Measurements from ENCODE around the gene SETDB1. TPM values are rescaled to one million over a fixed set of nuclear protein-coding genes. Genes with fewer than 3 reads are reported as not detected.

SETDB1 gene
- total and polyA plus RNA-seq, 2 of the 13 experiments (the other 11 are each of a cell fraction or from before 2014, with no cell fraction given): 33.1 to 34.6 TPM

GRCh38 chr1:150970808-150971582 is 44.8 kb downstream of the SETDB1 start (continued):
- TF ChIP-seq MYC (CRISPR knock-in tag; IDR thresholded peaks at IDR 0.05; ENCODE audit: borderline replicate concordance) (peak; percentile 58; the same call in 1 of the 2 replicates), PHF20 (CRISPR knock-in tag; IDR thresholded peaks at IDR 0.05) (0 out of 2 replicates have a peak, but pooled peaks have one; percentile 44), ZMYM2 (CRISPR knock-in tag; IDR thresholded peaks at IDR 0.05) (peak; percentile 90), HNF1B (CRISPR knock-in tag; IDR thresholded peaks at IDR 0.05) (peak; percentile 88; the same call in 1 of the 2 replicates), CBX2 (IDR thresholded peaks at IDR 0.05; ENCODE audit: low read depth, low read length) (no peak), CBX2 (CRISPR knock-in tag; IDR thresholded peaks at IDR 0.05; ENCODE audit: low read depth) (no peak; the same call in 1 of the 2 replicates), ZNF841 (CRISPR knock-in tag; IDR thresholded peaks at IDR 0.05; ENCODE audit: borderline replicate concordance) (no peak), ATAD3A (CRISPR knock-in tag; IDR thresholded peaks at IDR 0.05) (no peak), ZNF496 (CRISPR knock-in tag; IDR thresholded peaks at IDR 0.05; ENCODE audit: insufficient replicate concordance) (no peak), MIER2 (CRISPR knock-in tag; IDR thresholded peaks at IDR 0.05) (no peak), CHD4 (IDR thresholded peaks at IDR 0.05; ENCODE audit: borderline replicate concordance, low read length) (no peak), EP300 (IDR thresholded peaks at IDR 0.05; ENCODE audit: low read depth in 2 of 2, low read length in 2 of 2) (peak; percentile 88 to 94), EP300 (CRISPR knock-in tag; IDR thresholded peaks at IDR 0.05; ENCODE audit: borderline replicate concordance) (peak; percentile 92), ZNF703 (CRISPR knock-in tag; IDR thresholded peaks at IDR 0.05; ENCODE audit: borderline replicate concordance) (no peak)
- TF ChIP-seq, protein P1, sequence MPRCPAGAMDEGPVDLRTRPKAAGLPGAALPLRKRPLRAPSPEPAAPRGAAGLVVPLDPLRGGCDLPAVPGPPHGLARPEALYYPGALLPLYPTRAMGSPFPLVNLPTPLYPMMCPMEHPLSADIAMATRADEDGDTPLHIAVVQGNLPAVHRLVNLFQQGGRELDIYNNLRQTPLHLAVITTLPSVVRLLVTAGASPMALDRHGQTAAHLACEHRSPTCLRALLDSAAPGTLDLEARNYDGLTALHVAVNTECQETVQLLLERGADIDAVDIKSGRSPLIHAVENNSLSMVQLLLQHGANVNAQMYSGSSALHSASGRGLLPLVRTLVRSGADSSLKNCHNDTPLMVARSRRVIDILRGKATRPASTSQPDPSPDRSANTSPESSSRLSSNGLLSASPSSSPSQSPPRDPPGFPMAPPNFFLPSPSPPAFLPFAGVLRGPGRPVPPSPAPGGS (CRISPR knock-in tag; IDR thresholded peaks at IDR 0.05): no peak; the same call in 1 of the 2 replicates
- TF ChIP-seq, protein P2, sequence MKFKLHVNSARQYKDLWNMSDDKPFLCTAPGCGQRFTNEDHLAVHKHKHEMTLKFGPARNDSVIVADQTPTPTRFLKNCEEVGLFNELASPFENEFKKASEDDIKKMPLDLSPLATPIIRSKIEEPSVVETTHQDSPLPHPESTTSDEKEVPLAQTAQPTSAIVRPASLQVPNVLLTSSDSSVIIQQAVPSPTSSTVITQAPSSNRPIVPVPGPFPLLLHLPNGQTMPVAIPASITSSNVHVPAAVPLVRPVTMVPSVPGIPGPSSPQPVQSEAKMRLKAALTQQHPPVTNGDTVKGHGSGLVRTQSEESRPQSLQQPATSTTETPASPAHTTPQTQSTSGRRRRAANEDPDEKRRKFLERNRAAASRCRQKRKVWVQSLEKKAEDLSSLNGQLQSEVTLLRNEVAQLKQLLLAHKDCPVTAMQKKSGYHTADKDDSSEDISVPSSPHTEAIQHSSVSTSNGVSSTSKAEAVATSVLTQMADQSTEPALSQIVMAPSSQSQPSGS (CRISPR knock-in tag; IDR thresholded peaks at IDR 0.05): peak; percentile 74
- TF ChIP-seq, protein P3, sequence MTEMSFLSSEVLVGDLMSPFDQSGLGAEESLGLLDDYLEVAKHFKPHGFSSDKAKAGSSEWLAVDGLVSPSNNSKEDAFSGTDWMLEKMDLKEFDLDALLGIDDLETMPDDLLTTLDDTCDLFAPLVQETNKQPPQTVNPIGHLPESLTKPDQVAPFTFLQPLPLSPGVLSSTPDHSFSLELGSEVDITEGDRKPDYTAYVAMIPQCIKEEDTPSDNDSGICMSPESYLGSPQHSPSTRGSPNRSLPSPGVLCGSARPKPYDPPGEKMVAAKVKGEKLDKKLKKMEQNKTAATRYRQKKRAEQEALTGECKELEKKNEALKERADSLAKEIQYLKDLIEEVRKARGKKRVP (CRISPR knock-in tag; IDR thresholded peaks at IDR 0.05): peak; percentile 1 to 61; a peak in 1 of 4 replicates
- TF ChIP-seq, protein P4, sequence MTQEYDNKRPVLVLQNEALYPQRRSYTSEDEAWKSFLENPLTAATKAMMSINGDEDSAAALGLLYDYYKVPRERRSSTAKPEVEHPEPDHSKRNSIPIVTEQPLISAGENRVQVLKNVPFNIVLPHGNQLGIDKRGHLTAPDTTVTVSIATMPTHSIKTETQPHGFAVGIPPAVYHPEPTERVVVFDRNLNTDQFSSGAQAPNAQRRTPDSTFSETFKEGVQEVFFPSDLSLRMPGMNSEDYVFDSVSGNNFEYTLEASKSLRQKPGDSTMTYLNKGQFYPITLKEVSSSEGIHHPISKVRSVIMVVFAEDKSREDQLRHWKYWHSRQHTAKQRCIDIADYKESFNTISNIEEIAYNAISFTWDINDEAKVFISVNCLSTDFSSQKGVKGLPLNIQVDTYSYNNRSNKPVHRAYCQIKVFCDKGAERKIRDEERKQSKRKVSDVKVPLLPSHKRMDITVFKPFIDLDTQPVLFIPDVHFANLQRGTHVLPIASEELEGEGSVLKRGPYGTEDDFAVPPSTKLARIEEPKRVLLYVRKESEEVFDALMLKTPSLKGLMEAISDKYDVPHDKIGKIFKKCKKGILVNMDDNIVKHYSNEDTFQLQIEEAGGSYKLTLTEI (CRISPR knock-in tag; conservative IDR thresholded peaks at IDR 0.05): no peak
